Measurements from ENCODE around the gene PCYOX1L. TPM values are rescaled to one million over a fixed set of nuclear protein-coding genes. Genes with fewer than 3 reads are reported as not detected.

Gene PCYOX1L
- polyA plus RNA-seq, 4 donors = 1.3 to 53.2 (median 4.5) TPM

DNA sequence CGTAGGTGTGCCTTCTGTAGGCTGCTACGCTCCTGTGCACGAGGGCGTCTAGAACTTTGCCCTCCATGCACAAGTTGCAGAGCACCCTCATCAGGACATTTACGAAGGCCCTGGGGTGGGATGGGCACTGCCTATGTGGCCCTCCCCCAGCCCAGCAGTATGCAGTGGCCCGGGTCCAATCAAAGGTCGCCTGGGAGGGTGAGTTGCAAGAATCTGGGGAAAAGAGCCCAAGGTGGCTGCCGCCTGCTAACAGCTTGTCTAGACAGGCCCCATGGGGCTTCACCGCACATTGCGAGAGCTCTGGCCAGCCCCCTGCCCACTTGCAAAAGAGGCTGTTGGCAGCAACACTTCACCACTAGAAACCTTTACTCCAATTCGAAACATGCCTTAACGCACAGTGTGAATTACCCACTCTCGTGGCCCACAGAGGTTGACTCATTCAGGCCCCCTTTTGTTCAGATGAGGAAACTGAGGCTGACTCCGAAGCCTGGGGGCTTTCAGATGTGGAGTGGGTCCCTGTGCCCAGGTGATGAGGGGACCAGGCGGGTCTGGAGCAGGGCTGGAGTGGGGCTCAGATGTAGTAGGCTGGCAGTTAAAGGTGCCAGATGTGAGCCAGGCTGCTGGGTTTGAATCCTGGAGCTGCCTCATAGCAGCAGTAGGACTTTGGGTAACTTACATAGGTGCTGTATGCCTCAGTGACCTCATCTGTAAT lies 53.0 kb downstream of the PCYOX1L start:
- no peaks in the 10 kb centered on the region for H3K9me3 ChIP-seq (ENCODE audit: control insufficient read depth in 2 of 2, insufficient read depth in 1 of 2, low read depth in 1 of 2, low read length in 1 of 2)
- peaks cover 0 to 55% (median 0%) of the 10 kb centered on the region in 3 donors for H3K36me3 ChIP-seq (ENCODE audit: control insufficient read depth in 3 of 3, insufficient read depth in 2 of 3, low read depth in 1 of 3, low read length in 3 of 3)
- FAIRE-seq (no peak), DNase-seq (peak; percentile 44 to 82)
- H3K27me3 ChIP-seq (ENCODE audit: control insufficient read depth in 3 of 3, insufficient read depth in 3 of 3, low read length in 3 of 3) = no peaks in the 10 kb centered on the region
- H3K4me3 ChIP-seq (ENCODE audit: low read depth in 1 of 3, low read length in 3 of 3) = peak overlapping the region in 1 of 3 donors; percentile 59
- WGBS, 3 donors = 51 to 62% (median 52%) methylated on average over 15 of the region's 15 CpGs
- peaks cover 0 to 30% (median 0%) of the 10 kb centered on the region in 3 donors for H3K4me1 ChIP-seq (ENCODE audit: control insufficient read depth in 3 of 3, insufficient read depth in 2 of 3, low read depth in 1 of 3, low read length in 2 of 3)
- peak overlapping the region in 2 of 3 donors; percentile 88 to 92 for H3K27ac ChIP-seq (ENCODE audit: low read depth in 1 of 3, low read length in 2 of 3)

DNA sequence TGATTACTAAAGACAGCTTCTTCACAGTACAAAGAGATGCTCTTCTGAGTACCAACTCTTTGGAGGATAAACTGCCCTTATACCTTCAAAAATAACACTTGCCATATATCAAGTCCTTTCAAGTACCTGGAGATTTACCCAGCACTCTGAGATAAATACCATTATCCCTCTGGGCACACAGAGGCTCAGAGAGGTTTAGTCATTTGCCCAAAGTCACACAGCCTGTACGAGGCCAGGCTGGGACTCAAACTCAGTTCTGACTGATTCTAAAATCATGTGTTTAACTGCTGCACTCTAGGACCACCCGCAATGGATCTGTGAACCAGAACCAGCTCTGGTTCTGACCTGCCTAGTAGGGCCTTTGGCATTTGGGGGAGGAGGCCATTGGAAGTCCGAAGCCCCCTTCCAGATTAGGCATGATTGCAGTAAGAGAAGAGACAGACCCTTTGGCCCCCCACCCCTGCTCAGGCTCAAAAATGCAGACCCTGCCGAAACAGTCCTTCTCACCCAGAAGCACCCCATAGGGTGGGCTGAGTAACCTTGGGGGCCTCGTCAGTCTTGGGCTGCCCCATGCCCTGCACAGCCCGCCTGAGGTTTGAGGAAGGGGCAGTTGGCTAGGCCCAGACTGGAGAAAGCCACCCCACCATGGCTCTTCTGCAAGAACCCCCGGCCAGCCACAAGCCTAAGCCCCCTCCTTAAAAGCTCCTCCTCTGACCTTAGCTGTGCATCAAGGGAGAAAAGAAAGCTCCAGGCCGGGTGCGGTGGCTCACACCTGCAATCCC lies 54.1 kb downstream of the PCYOX1L start:
- 72 to 87% (median 82%) methylated on average over 9 of the region's 9 CpGs for WGBS, 3 donors
- Histone ChIP-seq H3K36me3 (ENCODE audit: control insufficient read depth in 3 of 3, insufficient read depth in 2 of 3, low read depth in 1 of 3, low read length in 3 of 3) (peaks cover 0 to 57% (median 0%) of the 10 kb centered on the region in 3 donors), H3K27me3 (ENCODE audit: control insufficient read depth in 3 of 3, insufficient read depth in 3 of 3, low read length in 3 of 3) (no peaks in the 10 kb centered on the region), H3K27ac (ENCODE audit: low read depth in 1 of 3, low read length in 2 of 3) (peak overlapping the region in 2 of 3 donors; percentile 24 to 88), H3K4me1 (ENCODE audit: control insufficient read depth in 3 of 3, insufficient read depth in 2 of 3, low read depth in 1 of 3, low read length in 2 of 3) (peaks cover 0 to 29% (median 0%) of the 10 kb centered on the region in 3 donors), H3K9me3 (ENCODE audit: control insufficient read depth in 2 of 2, insufficient read depth in 1 of 2, low read depth in 1 of 2, low read length in 1 of 2) (no peaks in the 10 kb centered on the region), H3K4me3 (ENCODE audit: low read depth in 1 of 3, low read length in 3 of 3) (peak overlapping the region in 1 of 3 donors; percentile 59)
- DNase-seq (no peak), FAIRE-seq (no peak)

DNA sequence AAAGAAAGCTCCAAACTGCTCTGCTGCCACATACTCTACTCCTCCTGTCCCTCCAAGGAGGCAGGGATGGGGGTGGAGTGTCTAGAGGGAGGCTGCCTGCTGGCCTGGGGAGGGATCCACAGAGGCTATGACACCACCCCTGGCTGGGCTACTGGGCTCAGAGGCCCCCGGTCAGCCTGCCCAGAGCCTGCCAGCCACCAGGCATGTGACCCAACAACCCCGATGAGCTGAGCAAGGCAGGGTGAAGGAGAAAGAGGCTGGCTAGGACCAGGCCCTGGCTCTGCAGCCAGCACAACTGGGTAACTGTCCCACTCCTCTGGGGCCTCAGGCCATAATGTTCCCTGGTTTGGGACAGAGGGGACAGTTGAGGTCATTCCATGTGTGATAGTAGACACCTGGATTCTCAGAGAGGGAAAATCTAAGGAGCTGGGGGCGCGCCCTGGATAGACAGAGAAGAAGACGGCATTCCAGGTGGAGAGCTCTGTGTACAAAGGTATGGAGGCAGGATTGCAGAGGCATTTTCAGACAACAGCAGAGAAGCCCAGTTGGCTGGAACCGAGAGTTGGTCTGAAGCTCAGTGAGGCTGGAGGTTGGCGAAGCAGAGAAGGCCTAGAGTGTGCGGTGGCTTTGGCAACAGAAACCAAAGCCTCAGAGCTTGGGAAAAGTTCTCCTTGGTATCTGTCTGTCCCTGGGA lies 55.1 kb downstream of the PCYOX1L start:
- 79 to 92% (median 91%) methylated on average over 8 of the region's 8 CpGs for WGBS, 3 donors
- Histone ChIP-seq H3K4me3 (ENCODE audit: low read depth in 1 of 3, low read length in 3 of 3) (peak overlapping the region in 1 of 3 donors; percentile 59), H3K27me3 (ENCODE audit: control insufficient read depth in 3 of 3, insufficient read depth in 3 of 3, low read length in 3 of 3) (no peaks in the 10 kb centered on the region), H3K36me3 (ENCODE audit: control insufficient read depth in 3 of 3, insufficient read depth in 2 of 3, low read depth in 1 of 3, low read length in 3 of 3) (peaks cover 0 to 57% (median 0%) of the 10 kb centered on the region in 3 donors), H3K9me3 (ENCODE audit: control insufficient read depth in 2 of 2, insufficient read depth in 1 of 2, low read depth in 1 of 2, low read length in 1 of 2) (no peaks in the 10 kb centered on the region), H3K4me1 (ENCODE audit: control insufficient read depth in 3 of 3, insufficient read depth in 2 of 3, low read depth in 1 of 3, low read length in 2 of 3) (peaks cover 0 to 34% (median 0%) of the 10 kb centered on the region in 3 donors), H3K27ac (ENCODE audit: low read depth in 1 of 3, low read length in 2 of 3) (peak overlapping the region in 2 of 3 donors; percentile 73 to 88)
- DNase-seq (no peak), FAIRE-seq (no peak)

DNA sequence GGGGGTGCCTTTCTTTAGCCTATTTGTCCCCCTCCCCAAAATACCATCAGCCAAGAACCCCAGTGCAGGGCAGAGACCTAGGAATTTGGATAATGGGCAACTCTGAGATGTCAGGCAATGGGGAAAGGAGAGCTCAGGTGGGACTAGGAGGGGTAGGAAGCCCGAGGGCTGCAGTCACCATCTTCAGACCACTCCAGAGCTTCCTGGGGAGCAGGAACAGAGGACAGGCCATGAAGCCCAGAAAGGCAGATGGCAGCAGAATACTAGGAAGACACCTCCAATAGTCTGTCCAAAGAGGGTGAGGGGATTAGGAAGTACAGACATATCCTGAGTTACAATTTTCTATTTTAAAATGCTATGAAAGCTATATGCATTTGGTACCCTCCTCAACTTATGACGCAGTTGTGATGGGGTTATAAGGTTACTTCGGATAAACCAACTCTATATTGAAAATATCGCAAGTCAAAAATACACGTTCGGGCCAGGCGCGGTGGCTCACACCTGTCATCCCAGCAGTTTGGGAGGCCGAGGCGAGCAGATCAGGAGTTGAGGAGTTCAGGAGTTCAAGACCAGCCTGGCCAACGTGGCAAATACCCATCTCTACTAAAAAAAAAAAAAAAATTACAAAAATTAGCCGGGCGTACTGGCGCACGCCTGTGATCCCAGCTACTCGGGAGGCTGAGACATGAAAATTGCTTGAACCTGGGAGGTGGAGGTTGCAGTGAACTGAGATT lies 55.8 kb downstream of the PCYOX1L start:
- peaks cover 0 to 35% (median 0%) of the 10 kb centered on the region in 3 donors for H3K4me1 ChIP-seq (ENCODE audit: control insufficient read depth in 3 of 3, insufficient read depth in 2 of 3, low read depth in 1 of 3, low read length in 2 of 3)
- peak overlapping the region in 1 of 3 donors; percentile 59 for H3K4me3 ChIP-seq (ENCODE audit: low read depth in 1 of 3, low read length in 3 of 3)
- peaks cover 0 to 55% (median 0%) of the 10 kb centered on the region in 3 donors for H3K36me3 ChIP-seq (ENCODE audit: control insufficient read depth in 3 of 3, insufficient read depth in 2 of 3, low read depth in 1 of 3, low read length in 3 of 3)
- 76 to 89% (median 83%) methylated on average over 16 of the region's 16 CpGs for WGBS, 3 donors
- H3K27ac ChIP-seq (ENCODE audit: low read depth in 1 of 3, low read length in 2 of 3) = peak overlapping the region in 2 of 3 donors; percentile 73 to 88
- H3K27me3 ChIP-seq (ENCODE audit: control insufficient read depth in 3 of 3, insufficient read depth in 3 of 3, low read length in 3 of 3) = no peaks in the 10 kb centered on the region
- FAIRE-seq = no peak
- no peaks in the 10 kb centered on the region for H3K9me3 ChIP-seq (ENCODE audit: control insufficient read depth in 2 of 2, insufficient read depth in 1 of 2, low read depth in 1 of 2, low read length in 1 of 2)
- DNase-seq = no peak

DNA sequence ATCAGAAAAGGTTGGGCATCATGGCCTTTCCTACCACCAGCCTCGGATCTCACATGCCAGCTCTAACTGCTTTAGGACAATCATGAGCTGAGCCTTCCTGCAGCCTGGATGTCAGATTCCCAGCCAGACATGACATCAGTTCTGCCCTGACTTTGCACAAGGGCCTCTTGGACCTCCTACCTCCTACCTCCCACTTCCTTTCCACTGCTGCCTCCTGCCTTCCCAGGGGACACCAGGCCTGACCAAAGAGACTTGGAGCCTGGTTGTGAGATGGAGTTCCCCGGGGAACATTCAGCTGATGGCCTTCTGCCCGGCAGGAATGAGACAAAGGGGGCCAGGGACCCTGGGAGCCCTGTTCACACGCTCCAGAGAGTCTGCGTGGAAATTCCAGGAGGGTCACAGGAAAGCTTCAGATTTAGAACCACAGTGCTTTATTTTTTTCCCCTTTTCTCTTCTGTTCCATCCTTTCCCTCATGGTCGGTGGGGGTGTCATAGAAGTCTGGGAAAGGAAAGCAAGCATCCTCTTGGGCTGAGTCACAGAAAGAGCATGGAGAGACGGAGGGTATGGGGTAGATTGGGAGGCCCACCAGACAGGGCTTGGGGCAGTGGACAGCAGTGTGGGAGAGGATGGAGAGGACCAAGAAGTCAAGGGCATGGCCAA lies 56.7 kb downstream of the PCYOX1L start:
- FAIRE-seq (no peak), DNase-seq (no peak)
- Histone ChIP-seq H3K4me3 (ENCODE audit: low read depth in 1 of 3, low read length in 3 of 3) (peak overlapping the region in 1 of 3 donors; percentile 59), H3K36me3 (ENCODE audit: control insufficient read depth in 3 of 3, insufficient read depth in 2 of 3, low read depth in 1 of 3, low read length in 3 of 3) (peaks cover 0 to 55% (median 0%) of the 10 kb centered on the region in 3 donors), H3K4me1 (ENCODE audit: control insufficient read depth in 3 of 3, insufficient read depth in 2 of 3, low read depth in 1 of 3, low read length in 2 of 3) (peaks cover 0 to 38% (median 0%) of the 10 kb centered on the region in 3 donors), H3K27me3 (ENCODE audit: control insufficient read depth in 3 of 3, insufficient read depth in 3 of 3, low read length in 3 of 3) (no peaks in the 10 kb centered on the region), H3K9me3 (ENCODE audit: control insufficient read depth in 2 of 2, insufficient read depth in 1 of 2, low read depth in 1 of 2, low read length in 1 of 2) (no peaks in the 10 kb centered on the region), H3K27ac (ENCODE audit: low read depth in 1 of 3, low read length in 2 of 3) (peak overlapping the region in 2 of 3 donors; percentile 67 to 73)
- 55 to 83% (median 70%) methylated on average over 7 of the region's 7 CpGs for WGBS, 3 donors

DNA sequence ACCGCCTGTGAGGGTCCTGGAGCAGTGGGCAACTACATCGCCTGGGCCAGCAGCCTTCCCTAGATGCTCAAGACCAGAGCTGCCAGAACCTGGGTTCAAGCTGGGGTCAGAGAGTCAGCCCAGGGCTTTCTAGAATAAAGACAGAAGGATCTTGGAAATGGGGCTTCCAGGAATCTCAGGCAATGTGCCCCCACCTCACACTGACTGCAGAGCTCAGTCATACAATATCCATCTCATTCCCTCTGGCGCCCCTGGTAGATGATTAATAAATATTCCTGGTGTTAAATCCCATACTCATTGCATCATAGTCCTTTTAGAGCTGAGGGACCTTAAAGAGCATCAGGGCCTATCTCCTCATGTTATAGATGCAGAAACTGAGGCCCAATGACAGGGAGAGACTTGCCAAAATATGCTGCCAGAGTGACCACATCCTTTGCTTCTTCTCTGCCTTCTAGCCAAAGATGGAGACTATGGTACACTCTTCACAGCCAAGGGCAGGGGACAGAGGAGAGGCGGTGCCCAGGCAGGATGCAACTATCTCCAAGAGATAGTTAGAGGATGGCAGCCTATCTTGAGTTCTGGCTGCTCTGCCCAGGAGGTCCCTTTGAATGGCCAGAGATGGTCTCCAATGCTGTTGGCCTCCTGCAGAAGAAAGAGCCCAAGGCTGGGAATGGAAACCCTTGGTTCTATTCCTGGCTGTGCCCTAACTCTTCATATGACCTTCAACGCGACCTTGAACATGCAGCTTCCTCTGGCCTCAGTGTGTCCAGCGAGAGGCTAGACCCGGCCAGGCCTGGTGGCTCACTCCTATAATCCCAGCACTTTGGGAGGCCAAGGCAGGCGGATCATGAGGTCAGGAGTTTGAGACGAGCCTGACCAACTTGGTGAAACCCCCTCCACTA lies 57.5 kb downstream of the PCYOX1L start:
- H3K9me3 ChIP-seq (ENCODE audit: control insufficient read depth in 2 of 2, insufficient read depth in 1 of 2, low read depth in 1 of 2, low read length in 1 of 2) = no peaks in the 10 kb centered on the region
- peak overlapping the region in 2 of 3 donors; percentile 67 to 73 for H3K27ac ChIP-seq (ENCODE audit: low read depth in 1 of 3, low read length in 2 of 3)
- FAIRE-seq = no peak
- DNase-seq = no peak
- H3K4me3 ChIP-seq (ENCODE audit: low read depth in 1 of 3, low read length in 3 of 3) = peak overlapping the region in 1 of 3 donors; percentile 59
- peaks cover 0 to 44% (median 0%) of the 10 kb centered on the region in 3 donors for H3K4me1 ChIP-seq (ENCODE audit: control insufficient read depth in 3 of 3, insufficient read depth in 2 of 3, low read depth in 1 of 3, low read length in 2 of 3)
- H3K36me3 ChIP-seq (ENCODE audit: control insufficient read depth in 3 of 3, insufficient read depth in 2 of 3, low read depth in 1 of 3, low read length in 3 of 3) = peaks cover 0 to 56% (median 0%) of the 10 kb centered on the region in 3 donors
- 73 to 84% (median 77%) methylated on average over 10 of the region's 10 CpGs for WGBS, 3 donors
- H3K27me3 ChIP-seq (ENCODE audit: control insufficient read depth in 3 of 3, insufficient read depth in 3 of 3, low read length in 3 of 3) = no peaks in the 10 kb centered on the region

All from small intestine (tissue), 7 donors.